Activated naive CD4-positive, alpha-beta T cell treated with anti-CD3 and anti-CD28 coated beads for 36 hours (primary cell): Measurements from ENCODE around the gene GP1BB. TPM values are rescaled to one million over a fixed set of nuclear protein-coding genes. Genes with fewer than 3 reads are reported as not detected.

ENCODE experiments used
- CTCF ChIA-PET: fragments of 350-600 bp; sonication (Branson Sonifier 250); formaldehyde crosslinking; loops from one replicate; lab custom pipeline; 2021; ENCODE audit warnings: antibody characterized with exemption; lab: Charles Lee
- DNase-seq: peaks from one replicate; pipeline ENCODE4 v3.0.0-alpha.2; 2020
- H3K27ac Mint-ChIP-seq: one replicate; pipeline ENCODE4 v1.8.0; 2021; ENCODE audit warnings: mild to moderate bottlenecking, mixed read lengths
- H3K27me3 Mint-ChIP-seq: one replicate; pipeline ENCODE4 v1.8.0; 2021; ENCODE audit warnings: low read depth, mixed read lengths
- H3K36me3 Mint-ChIP-seq: one replicate; pipeline ENCODE4 v1.8.0; 2021; ENCODE audit warnings: low read depth, mixed read lengths
- H3K4me1 Mint-ChIP-seq: one replicate; pipeline ENCODE4 v1.8.0; 2021; ENCODE audit warnings: low read depth, mixed read lengths
- H3K4me3 Mint-ChIP-seq: one replicate; pipeline ENCODE4 v1.8.0; 2021; ENCODE audit warnings: mild to moderate bottlenecking, moderate library complexity, mixed read lengths
- H3K9me3 Mint-ChIP-seq: one replicate; pipeline ENCODE4 v1.8.0; 2021; ENCODE audit warnings: mixed read lengths
- intact Hi-C: fragments of 100-400 bp; cut with micrococcal nuclease; formaldehyde crosslinking; loops from one replicate; pipeline ENCODE4 v1.15.1; 2023
- total RNA-seq, 2 experiments: library from RNA; stranded (reverse); gene quantifications; one replicate each; pipeline ENCODE4 v1.2.3, GENCODE V29; 2021

The GP1BB gene
- total RNA-seq, 2 experiments from 2014 or later, result not detected

GRCh38 chr22:19743081-19743480, 19.7 kb downstream of the GP1BB start:
- Mint-ChIP-seq H3K27ac (no peak overlapping the region), H3K4me3 (no peak overlapping the region), H3K27me3 (no peaks in the 10 kb centered on the region), H3K4me1 (no peaks in the 10 kb centered on the region), H3K9me3 (no peaks in the 10 kb centered on the region), H3K36me3 (no peaks in the 10 kb centered on the region)
- CTCF ChIA-PET, result interaction anchor here (2.0 kb wide), 1 partner anchor 13 kb away, joined by 11 read pairs; no protein-coding TSS in a partner anchor
- no peak for DNase-seq
- intact Hi-C loops, result no loop called here

GRCh38 chr22:19743651-19744050, 20.3 kb downstream of the GP1BB start:
- intact Hi-C loops, result no loop called here
- no peak for DNase-seq
- Mint-ChIP-seq H3K27me3 (no peaks in the 10 kb centered on the region), H3K9me3 (no peaks in the 10 kb centered on the region), H3K4me1 (no peaks in the 10 kb centered on the region), H3K27ac (no peak overlapping the region), H3K4me3 (no peak overlapping the region), H3K36me3 (no peaks in the 10 kb centered on the region)
- CTCF ChIA-PET, result no interaction called here

- Mint-ChIP-seq H3K4me3 (no peak overlapping the region), H3K36me3 (no peaks in the 10 kb centered on the region), H3K4me1 (no peaks in the 10 kb centered on the region), H3K27ac (no peak overlapping the region), H3K9me3 (no peaks in the 10 kb centered on the region), H3K27me3 (no peaks in the 10 kb centered on the region)
- intact Hi-C loops, result no loop called here
- CTCF ChIA-PET, result no interaction called here
- no peak for DNase-seq
Observed at GRCh38 chr22:19744350-19745006, 21.1 kb downstream of the GP1BB start.

GRCh38 chr22:19745155-19746101, 22.1 kb downstream of the GP1BB start:
- DNase-seq, result no peak
- no peaks in the 10 kb centered on the region for H3K9me3 Mint-ChIP-seq
- H3K36me3 Mint-ChIP-seq, result no peaks in the 10 kb centered on the region
- no peak overlapping the region for H3K27ac Mint-ChIP-seq
- intact Hi-C loops, result no loop called here
- H3K4me1 Mint-ChIP-seq, result no peaks in the 10 kb centered on the region
- CTCF ChIA-PET, result interaction anchor here (0.8 kb wide), 1 partner anchor 15 kb away, joined by 4 read pairs; no protein-coding TSS in a partner anchor
- no peaks in the 10 kb centered on the region for H3K27me3 Mint-ChIP-seq
- H3K4me3 Mint-ChIP-seq, result no peak overlapping the region

GRCh38 chr22:19746726-19747125, 23.4 kb downstream of the GP1BB start:
- H3K27me3 Mint-ChIP-seq, result no peaks in the 10 kb centered on the region
- CTCF ChIA-PET, result interaction anchor here (0.7 to 1.0 kb wide), 2 partner anchors 16 to 200 kb away, joined by 5 read pairs; no protein-coding TSS in a partner anchor
- no peak overlapping the region for H3K27ac Mint-ChIP-seq
- no peaks in the 10 kb centered on the region for H3K36me3 Mint-ChIP-seq
- DNase-seq, result no peak
- intact Hi-C loops, result no loop called here
- no peaks in the 10 kb centered on the region for H3K9me3 Mint-ChIP-seq
- no peaks in the 10 kb centered on the region for H3K4me1 Mint-ChIP-seq
- no peak overlapping the region for H3K4me3 Mint-ChIP-seq

GRCh38 chr22:19747551-19747950, 24.2 kb downstream of the GP1BB start:
- DNase-seq, result no peak
- CTCF ChIA-PET, result interaction anchor here (1.8 kb wide), 1 partner anchor 17 kb away, joined by 9 read pairs; no protein-coding TSS in a partner anchor
- Mint-ChIP-seq H3K4me3 (no peak overlapping the region), H3K36me3 (no peaks in the 10 kb centered on the region), H3K27ac (no peak overlapping the region), H3K4me1 (no peaks in the 10 kb centered on the region), H3K9me3 (no peaks in the 10 kb centered on the region), H3K27me3 (no peaks in the 10 kb centered on the region)
- intact Hi-C loops, result no loop called here

GRCh38 chr22:19748139-19748538, 24.8 kb downstream of the GP1BB start:
- Mint-ChIP-seq H3K4me1 (no peaks in the 10 kb centered on the region), H3K27me3 (no peaks in the 10 kb centered on the region), H3K4me3 (no peak overlapping the region), H3K27ac (no peak overlapping the region), H3K9me3 (no peaks in the 10 kb centered on the region), H3K36me3 (no peaks in the 10 kb centered on the region)
- DNase-seq, result no peak
- CTCF ChIA-PET, result interaction anchor here (1.8 kb wide), 1 partner anchor 18 kb away, joined by 9 read pairs; no protein-coding TSS in a partner anchor
- intact Hi-C loops, result no loop called here

- Mint-ChIP-seq H3K27me3 (peaks cover 2% of the 10 kb centered on the region), H3K9me3 (no peaks in the 10 kb centered on the region), H3K4me1 (no peaks in the 10 kb centered on the region), H3K27ac (no peak overlapping the region), H3K4me3 (no peak overlapping the region), H3K36me3 (no peaks in the 10 kb centered on the region)
- intact Hi-C loops, result no loop called here
- CTCF ChIA-PET, result interaction anchor here (1.8 kb wide), 1 partner anchor 19 kb away, joined by 9 read pairs; no protein-coding TSS in a partner anchor
- no peak for DNase-seq
Observed at GRCh38 chr22:19748991-19749664, 25.8 kb downstream of the GP1BB start.

- Mint-ChIP-seq H3K27me3 (peaks cover 9% of the 10 kb centered on the region), H3K4me1 (peaks cover 1% of the 10 kb centered on the region), H3K36me3 (no peaks in the 10 kb centered on the region), H3K27ac (no peak overlapping the region), H3K9me3 (no peaks in the 10 kb centered on the region), H3K4me3 (no peak overlapping the region)
- DNase-seq, result no peak
- intact Hi-C loops, result no loop called here
- CTCF ChIA-PET, result interaction anchor here (1.0 kb wide), 1 partner anchor 19 kb away, joined by 4 read pairs; no protein-coding TSS in a partner anchor
Observed at GRCh38 chr22:19749876-19750275, 26.5 kb downstream of the GP1BB start.

GRCh38 chr22:19750507-19751490, 27.5 kb downstream of the GP1BB start:
- H3K27ac Mint-ChIP-seq, result no peak overlapping the region
- CTCF ChIA-PET, result interaction anchor here (1.0 kb wide), 1 partner anchor 20 kb away, joined by 4 read pairs; no protein-coding TSS in a partner anchor
- no peaks in the 10 kb centered on the region for H3K9me3 Mint-ChIP-seq
- H3K36me3 Mint-ChIP-seq, result no peaks in the 10 kb centered on the region
- no peak overlapping the region for H3K4me3 Mint-ChIP-seq
- no peak for DNase-seq
- peaks cover 5% of the 10 kb centered on the region for H3K4me1 Mint-ChIP-seq
- intact Hi-C loops, result no loop called here
- H3K27me3 Mint-ChIP-seq, result peaks cover 15% of the 10 kb centered on the region

- Mint-ChIP-seq H3K9me3 (no peaks in the 10 kb centered on the region), H3K4me3 (no peak overlapping the region), H3K4me1 (peaks cover 14% of the 10 kb centered on the region), H3K27me3 (peaks cover 22% of the 10 kb centered on the region), H3K36me3 (no peaks in the 10 kb centered on the region), H3K27ac (no peak overlapping the region)
- intact Hi-C loops, result no loop called here
- DNase-seq, result no peak
- CTCF ChIA-PET, result no interaction called here
Observed at GRCh38 chr22:19751497-19752245, 28.3 kb downstream of the GP1BB start.
